ENCODE data around the gene CLEC4D.
"Not testable (repeated sequence)": the region's sequence is repeated elsewhere in the genome, so short reads cannot be mapped to it uniquely, and the experiment has no call there.

Gene CLEC4D

DNA sequence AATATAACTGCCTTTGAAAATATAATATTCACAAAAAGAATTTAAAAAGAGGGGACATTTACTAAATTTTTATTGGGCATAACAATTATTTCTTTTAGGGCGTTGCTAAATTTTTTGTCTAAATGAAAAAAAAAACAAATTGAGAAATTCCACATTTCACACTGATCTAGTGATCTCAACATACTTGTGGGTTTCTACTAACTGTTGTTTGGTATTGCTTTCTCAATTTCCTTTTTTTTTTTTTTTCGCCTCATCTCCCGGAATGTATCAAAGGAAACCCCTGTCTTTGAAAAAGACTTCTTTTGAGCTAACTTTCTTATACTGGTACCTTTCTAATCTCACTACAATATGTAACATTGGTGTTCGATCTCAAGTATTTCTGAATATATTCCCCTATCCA is at the start of gene CLEC4D:
Gene CLEC4D, plus strand, starts transcription at position 248 of the 400 bp plus-strand sequence. CDS start 230 bp downstream, outside the sequence.
- no peak for DNase-seq

DNA sequence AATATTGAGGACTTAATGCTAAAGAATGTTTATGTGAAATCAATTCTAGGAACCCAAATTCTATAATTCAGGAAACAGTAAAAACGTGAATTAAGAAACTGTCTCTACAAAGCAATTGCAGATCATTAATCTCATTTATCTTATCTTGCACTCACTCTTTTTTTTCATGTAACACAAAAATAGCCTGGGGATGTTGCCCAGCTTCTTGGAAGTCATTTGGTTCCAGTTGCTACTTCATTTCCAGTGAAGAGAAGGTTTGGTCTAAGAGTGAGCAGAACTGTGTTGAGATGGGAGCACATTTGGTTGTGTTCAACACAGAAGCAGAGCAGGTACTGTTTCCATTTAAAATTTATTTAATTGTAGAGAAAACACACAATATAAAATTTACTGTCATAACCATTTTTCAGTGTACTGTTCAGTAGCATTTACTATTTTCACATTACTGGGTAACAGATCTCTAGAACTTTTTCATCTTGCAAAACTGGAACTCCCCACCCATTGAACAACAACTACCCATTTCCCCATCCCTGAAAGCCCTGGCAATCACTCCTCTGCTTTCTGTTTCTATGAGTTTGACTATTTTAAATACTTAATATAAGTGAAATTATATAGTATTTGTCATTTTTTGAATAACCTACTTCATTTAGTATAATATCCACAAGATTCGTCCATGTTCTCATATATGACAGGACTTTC is 47.9 kb upstream of the CLEC4D start:
- no peak for DNase-seq

DNA sequence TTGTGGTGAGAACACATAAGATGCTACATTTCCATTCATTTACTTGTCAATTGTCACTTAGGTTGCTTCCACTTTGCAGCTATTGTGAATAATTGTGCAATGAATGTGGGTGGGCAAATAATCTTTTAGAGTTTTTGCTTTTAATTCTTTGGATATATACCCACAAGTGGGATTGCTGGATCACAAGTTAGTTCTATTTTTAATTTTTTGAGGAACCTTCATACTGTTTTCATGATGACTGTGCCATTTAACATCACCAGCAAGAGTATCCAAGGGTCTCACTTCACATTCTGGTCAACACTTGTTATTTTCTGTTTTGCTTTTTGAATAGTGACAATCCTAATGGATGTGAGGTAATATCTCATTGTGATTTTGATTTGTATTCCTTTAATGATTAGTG is 47.1 kb upstream of the CLEC4D start:
- no peak for DNase-seq

DNA sequence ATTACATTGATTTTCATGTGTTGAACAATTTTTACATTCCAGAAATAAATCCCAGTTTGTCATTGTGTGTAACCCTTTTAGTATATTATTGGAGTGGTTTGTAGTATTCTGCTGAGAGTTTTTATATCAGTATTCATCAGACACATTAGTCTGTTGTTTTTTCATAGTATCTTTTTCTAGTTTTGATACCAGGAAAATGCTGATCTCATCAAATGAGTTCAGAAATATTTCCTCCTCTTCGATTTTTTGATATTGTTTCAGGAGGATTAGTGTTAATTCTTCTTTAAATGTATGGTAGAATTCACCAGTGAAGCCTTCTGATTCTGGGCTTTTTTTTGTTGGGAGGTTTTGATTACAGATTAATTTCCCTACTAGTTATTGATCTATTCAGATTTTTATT is 42.2 kb upstream of the CLEC4D start:
- DNase-seq = no peak

DNA sequence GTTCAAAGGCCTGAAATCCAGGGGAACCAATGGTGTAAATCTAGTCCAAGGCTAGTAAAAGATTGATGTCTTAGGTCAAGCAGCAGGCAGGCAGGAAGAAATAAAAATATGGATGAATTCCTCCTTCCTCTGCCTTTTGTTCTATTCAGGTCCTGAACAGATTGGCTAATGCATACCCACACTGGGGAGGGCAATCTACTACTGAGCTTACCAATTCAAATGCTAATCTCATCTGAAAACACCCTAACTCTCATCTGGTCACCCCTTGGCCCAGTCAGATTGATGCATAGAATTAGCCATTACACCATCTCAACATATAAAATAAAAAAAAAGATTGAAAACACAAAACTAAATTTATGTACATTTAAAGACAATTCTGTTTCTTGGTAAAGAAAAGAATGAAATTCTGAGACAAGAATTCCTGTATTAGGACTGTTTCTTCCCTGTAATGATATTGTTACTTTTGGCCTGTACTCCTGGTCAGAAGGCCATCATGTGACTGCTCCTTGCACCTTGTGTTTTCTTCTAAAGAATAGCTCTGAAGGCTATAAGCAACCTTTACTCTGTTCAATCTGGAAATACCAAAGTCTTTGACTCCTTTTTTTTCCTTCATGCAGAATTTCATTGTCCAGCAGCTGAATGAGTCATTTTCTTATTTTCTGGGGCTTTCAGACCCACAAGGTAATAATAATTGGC is 37.6 kb upstream of the CLEC4D start:
- no peak for DNase-seq

DNA sequence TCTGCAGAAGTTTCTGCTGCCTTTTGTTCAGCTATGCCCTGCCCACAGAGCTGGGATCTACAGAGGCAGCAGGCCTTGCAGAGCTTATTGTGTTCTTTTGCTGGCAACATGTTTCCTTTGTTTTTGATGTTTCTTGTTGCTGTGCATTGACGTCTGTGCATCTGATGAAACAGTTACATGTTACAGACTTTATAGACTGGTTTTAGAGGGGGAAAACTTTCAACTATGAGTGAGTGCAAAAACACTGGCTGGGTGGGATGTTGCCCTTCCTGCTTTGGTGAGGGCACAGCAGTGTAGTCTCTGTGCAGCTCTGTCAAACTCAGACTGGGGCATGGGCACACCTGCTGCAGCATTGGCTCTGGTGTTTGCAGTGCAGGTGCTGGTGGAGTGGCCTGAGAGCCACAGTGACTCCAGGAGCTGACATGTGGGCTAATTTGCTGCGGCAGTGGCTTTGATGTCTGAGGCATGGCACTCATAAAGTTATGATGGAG is 30.7 kb upstream of the CLEC4D start:
- peak; percentile 16 for DNase-seq

DNA sequence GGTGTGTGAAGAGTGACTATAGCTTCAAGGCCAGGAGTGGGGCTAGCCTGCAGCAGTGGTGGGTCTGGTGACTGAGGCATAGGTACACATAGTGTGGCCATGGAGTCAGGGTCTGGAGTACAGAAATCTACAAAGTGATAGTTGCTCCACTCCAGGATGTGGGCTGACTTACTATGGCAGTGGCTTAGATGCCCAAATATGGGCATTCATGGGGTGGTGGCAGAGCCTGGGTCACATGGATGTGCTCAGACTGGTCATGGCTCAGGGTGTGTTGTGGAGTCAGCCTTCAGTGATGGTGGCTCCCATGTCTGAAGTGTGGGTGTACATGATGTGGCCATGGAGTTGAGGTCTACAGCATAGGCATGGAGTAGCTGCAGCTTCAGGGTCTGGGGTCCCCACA is 30.2 kb upstream of the CLEC4D start:
- no peak for DNase-seq

DNA sequence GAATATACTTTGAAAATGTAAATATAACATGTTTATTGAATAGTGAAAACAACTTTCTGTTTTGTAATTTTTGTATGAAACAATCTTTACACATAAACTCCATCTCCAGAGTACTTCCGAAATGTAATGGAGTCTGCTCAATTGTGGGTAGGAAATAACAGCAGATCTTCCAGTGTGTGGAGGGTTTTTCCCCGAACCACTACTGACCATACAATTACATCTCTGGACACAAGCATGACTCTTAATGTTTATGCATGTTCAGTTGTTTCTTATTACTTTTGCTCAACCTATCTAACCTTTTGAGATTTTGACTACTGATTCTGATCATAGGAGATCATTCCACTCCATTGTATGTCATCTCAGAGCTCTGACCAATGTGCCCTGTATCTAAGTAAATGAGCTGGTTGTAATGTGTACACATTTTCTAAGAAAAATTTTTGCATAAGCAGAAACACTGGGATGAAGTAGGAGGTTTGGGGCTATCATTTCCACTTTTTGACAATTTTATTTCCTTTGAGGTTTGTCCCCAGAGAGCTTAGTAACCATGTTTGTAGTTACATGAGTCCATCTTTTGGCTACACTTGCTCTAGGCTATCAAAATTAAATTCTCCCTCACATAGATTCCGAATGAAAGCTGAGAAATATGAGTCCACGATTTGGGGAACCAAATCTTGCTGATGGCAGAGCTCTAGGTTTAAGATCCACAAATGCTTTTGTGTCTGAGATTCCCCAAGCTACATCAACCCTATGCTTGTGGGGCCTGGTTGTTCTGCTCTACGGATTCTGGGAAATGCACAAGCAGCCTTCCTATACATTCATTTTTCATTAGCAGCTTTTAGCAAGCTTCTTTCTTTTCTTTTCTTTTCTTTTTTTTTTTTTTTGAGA is 21.4 kb upstream of the CLEC4D start:
- no peak for DNase-seq

DNA sequence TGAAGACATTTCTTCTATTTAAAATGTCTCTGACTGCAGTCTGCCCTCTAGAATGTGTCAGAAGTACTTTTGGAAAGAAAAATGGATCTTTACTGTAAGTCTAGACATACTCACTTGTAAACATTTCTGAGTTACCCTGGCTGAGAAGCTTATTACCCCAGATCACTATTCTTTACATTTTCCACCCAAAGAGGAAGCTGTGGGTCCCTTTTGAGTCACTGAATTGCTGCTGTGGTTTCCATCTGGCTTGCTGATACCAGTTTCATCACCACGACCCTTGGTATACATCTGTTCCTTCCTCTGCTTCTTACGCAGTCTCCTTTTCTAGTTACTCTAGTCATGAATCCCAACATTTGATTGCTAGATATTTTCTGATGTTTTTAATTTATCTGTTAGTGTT is 20.2 kb upstream of the CLEC4D start:
- peak; percentile 61 for DNase-seq

DNA sequence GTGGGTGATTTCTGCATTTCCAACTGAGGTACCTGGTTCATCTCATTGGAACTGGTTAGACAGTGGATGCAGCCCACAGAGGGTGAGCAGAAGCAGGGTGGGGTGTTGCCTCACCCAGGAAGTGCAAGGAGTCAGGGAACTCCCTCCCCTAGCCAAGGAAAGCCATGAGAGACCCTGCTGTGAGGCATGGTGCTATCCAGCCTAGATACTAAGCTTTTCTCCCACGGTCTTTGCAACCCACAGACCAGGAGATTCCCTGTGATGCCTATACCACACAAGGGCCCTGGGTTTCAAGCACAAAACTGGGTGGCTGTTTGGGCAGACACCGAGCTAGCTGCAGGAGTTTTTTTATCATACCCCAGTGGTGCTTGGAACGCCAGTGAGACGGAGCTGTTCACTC is 17.6 kb upstream of the CLEC4D start:
- DNase-seq = not testable (repeated sequence)

DNA sequence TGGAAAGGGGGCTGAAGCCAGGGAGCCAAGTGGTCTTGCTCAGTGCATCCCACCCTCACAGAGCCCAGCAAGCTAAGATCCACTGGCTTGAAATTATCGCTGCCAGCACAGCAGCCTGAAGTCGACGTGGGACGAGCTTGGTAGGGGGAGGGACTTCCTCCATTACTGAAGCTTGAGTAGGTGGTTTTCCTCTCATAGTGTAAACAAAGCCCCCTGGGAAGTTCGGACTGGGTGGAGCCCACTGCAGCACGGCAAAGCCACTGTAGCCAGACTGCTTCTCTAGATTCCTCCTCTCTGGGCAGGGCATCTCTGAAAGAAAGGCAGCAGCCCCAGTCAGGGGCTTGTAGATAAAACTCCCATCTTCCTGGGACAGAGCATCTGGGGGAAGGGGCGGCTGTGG is 17.2 kb upstream of the CLEC4D start:
- not testable (repeated sequence) for DNase-seq

DNA sequence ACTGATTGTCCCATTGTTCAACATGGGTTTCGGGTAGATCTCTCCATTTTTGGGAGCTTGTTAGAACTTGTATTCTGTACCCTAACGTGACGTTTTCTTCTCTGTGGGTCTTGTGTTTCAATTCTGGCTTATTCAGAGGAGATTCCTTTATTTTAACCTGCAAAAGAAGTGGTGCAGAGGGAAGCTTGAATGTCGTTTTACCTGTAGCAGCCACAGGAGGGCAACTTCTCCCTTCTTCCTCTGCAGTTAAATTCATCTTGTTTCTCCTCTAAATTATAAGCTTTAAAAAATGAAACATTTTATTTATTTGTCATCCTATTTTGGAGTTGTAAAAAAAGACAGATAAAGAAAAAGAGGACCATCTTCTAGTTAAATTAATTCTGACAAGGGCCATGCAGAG is 13.7 kb upstream of the CLEC4D start:
- DNase-seq = no peak

DNA sequence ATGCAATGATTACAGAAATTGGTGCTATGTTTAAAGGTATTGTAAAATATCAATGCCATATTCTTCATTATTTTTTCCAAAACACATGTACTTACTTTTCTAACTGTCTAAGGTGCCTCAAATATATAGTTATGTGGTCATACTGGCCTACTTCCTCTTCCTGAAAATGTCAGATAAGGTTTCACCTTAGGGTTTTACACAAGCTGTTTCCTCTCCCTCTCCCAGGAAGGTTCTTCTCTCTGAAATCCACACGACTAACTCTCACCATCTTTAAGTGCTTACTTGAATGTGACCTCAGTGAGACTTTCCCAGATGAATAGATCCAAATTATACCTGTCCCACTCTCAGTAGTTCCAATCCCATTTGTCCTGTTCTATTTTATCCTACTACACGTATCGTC is 11.6 kb upstream of the CLEC4D start:
- no peak for DNase-seq

DNA sequence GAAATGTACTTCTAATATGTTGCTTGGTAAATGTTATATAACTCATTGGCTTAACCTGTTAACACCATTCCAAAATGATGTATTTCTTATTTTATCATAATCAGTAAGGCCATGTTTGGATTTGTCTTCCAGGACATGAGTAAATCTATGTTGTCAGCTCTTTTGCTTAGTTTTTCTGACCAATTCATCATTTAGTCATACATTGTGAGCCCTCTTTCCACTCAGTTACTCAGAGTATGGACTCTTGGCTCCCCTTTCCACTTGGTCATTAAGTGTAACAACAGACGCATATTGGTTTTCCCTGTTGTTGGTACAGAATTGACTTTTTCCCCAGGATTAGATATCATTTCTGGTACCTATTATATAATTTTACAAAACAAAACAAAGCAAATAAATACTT is 9.0 kb upstream of the CLEC4D start:
- DNase-seq = no peak

DNA sequence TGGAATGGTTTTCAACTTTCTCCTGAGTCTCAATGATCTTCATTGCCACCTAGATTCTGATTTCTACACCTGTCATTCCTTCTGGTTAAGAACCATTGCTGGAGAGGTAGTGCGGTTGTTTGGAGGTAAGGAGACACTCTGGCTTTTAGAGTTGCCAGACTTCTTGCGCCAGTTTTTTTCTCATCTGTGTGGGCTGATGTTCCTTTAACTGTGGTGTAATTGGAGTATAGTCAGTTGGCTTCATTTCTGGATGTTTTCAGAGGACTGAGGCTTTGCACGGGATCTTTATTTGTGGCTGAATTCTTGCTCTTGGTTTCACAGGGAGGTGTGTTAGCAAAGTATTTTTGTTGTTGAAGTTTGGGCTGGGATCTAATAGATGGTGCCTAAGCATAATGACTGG is 5.7 kb upstream of the CLEC4D start:
- no peak for DNase-seq

DNA sequence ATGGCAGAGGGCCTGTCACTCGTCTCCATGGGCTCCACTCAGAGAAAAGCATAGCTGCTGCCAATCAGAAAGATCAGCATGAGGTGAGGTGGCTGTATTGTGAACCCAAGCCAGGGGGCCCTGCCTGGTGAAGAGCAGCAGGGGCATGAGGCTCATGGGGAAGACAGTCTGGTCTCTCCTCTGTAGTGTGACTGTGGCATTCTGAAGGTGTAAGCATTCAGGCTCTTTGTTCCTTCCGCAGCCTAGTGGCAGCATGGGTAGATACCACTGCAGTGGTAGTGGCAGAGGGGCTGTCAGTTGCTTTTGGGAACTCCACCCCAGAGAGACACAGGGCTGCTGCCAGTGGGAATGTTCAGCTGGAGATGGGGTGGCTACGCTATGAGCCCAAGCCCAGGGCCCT is 5.1 kb upstream of the CLEC4D start:
- no peak for DNase-seq

DNA sequence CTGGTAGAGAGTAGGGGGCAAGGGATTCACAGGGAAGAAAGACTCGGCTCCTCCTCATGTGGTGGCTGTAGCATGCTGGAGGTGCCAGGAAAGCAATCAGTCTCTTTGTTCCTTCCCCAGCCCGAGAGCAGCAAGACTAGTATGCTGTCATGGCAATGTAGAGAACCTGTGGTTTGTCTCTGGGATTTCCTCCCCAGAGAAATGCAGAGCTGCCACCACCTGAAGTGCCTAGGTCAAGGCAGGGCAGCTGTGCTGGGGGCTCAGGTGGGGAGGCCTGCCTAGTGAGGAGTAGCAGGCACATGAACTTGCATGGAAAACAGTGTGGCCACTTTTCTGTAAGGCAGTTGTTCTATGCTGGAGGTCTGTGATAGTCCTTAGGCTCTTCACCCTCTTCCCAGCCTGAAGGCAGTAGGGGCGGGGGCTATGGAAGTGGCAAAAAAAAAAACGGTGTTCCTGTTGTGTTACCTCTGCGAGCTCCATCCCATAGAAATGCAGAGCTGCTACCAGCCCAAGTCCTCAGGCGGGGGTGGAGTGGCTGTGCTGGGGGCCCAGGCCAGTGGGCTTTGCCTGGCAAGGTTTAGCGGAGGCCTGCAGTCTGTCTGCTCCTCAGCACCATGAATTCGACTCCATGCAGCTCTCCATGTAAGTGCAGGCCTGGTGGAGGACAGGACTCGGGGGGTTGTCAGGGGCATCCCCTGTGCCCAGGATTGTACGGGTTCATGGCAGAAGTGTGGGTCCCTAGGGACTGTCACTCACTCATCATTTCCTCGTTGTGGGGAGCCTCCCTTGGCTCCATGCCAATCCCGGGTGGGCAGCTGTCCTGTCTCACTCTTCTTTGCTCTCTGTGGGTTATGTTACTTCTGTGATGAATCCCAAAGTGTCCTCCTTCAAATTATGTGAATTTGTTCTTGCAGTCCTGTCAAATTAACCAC is 4.1 kb upstream of the CLEC4D start:
- no peak for DNase-seq

DNA sequence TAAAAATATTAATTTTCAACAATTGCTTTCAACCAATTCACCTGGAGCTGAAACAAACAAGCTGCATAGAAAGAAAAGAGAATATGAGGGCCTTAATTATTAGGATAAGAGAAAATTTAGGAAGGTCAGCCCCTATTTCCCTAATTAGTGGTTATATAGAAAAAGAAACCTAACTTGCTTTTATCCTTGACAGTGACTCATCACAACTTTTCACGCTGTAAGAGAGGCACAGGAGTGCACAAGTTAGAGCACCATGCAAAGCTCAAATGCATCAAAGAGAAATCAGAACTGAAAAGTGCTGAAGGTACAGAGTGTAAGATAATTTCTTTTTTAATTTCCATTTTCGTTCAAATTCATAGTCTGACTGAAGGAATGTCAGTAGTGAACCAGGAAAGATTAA is 4.7 kb downstream of the CLEC4D start:
- DNase-seq = no peak

DNA sequence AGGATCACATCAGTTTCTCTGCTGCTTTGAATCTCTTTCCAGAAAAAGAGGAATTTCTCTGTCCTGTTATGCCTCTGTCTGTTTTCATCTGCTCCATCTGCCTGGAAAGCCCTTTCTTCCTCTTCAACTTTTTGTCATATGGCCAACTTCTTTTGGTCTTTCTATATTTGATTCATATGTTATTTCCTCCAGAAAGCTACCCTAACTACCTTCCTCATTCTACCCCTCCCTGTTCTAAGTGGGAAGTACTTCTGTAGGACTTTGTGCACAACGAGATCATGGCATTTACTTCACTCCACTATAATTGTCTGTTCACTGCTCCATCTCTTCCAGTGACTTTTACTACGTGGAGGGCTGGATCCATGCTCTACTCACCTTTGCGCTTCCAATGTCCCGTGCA is 5.9 kb downstream of the CLEC4D start:
- no peak for DNase-seq

DNA sequence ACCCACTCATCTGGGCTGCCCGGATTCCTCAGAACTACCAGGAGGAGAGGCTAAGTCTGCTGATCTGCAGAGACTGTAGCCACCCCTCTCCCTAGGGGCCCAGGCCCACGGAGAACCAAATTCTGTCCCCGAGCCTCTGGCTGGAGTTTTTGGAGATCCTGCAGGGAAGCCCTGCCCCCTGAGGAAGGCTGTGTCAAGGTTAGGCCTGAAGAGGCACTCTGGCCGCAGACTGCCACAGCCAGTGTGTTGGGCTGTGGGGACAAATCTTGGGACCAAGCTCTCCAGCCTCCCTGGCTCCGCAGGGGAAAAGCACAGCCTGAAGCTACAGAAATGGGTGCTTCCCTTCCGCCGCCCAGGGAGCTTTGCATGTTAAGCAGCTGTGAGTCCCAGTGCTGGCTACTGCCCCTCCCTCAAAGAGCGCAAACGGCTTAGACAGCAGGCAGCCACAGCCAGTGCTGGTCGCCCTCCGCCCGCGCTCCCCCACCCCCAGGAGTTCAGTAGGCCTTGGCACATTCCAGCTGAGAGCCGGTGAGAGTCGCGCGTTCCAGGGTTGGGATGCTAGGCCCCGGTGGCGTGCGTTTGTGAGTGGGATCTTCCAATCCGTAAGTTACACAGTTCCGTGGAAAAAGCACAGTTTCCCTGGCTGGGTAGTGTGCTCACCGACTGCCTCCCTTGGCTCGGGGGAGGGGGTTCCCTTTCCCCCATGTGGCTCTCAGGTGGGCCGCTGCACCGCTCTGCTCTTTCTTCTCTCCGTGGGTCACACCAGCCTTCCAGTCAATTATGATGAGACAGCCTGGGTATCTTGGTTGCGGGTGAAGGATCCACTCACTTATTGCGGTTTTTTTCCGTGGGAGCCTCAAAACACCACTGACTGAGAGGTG is 14.2 kb downstream of the CLEC4D start:
- no peak for DNase-seq

DNA sequence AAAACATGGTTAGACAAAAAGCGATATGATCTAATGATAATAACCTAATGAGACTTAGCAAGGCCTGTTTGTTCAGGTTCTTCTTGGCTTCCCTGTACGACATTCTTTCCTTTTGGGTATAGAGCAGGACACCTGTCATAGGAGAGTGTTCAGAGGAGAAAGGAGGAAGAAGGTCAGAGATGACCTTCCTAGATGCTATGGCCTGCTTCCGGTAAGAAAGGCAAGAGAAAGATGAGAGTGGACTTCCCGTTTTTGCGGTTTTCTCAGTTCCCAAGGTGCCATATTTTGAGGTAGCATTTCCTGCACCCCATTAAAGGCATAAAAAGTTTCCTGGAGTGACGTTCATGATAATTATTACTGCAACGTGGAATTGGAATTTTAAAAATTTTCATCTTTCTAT is 18.7 kb downstream of the CLEC4D start:
- no peak for DNase-seq
